Smooth muscle cell (in vitro differentiated cells): ENCODE data around the gene CES4A. TPM values are rescaled to one million over a fixed set of nuclear protein-coding genes. Genes with fewer than 3 reads are reported as not detected.

ENCODE experiments used
- DNase-seq: peaks from one replicate; lab custom pipeline; 2025; ENCODE audit not compliant: unreplicated experiment; lab: John Stamatoyannopoulos, UW
- H2AFZ ChIP-seq: fragments of 200-600 bp; sonication (generic); 2 replicates; pipeline ENCODE4 v1.6.0; 2016; ENCODE audit warnings: antibody characterized with exemption, low read depth, mild to moderate bottlenecking
- H3F3A ChIP-seq: fragments of 200-600 bp; sonication (generic); 2 replicates; pipeline ENCODE4 v1.6.0; 2017; ENCODE audit warnings: antibody characterized with exemption, low read depth
- H3K27ac ChIP-seq: fragments of 200-600 bp; sonication (generic); 2 replicates; pipeline ENCODE4 v1.5.1; 2016; ENCODE audit warnings: low read depth, mild to moderate bottlenecking
- H3K27me3 ChIP-seq: fragments of 200-600 bp; sonication (generic); 2 replicates; pipeline ENCODE4 v1.6.1; 2016; ENCODE audit warnings: low read depth, mild to moderate bottlenecking
- H3K36me3 ChIP-seq: fragments of 200-600 bp; sonication (generic); 2 replicates; pipeline ENCODE4 v1.5.1; 2016; ENCODE audit warnings: low read depth
- H3K4me1 ChIP-seq: fragments of 200-600 bp; sonication (generic); 2 replicates; pipeline ENCODE4 v1.5.1; 2016; ENCODE audit warnings: low read depth
- H3K4me2 ChIP-seq: fragments of 200-600 bp; sonication (generic); 2 replicates; pipeline ENCODE4 v1.6.0; 2016; ENCODE audit warnings: mild to moderate bottlenecking
- H3K4me3 ChIP-seq: fragments of 200-600 bp; sonication (generic); 2 replicates; pipeline ENCODE4 v1.5.1; 2016; ENCODE audit warnings: mild to moderate bottlenecking
- H3K79me2 ChIP-seq: fragments of 200-600 bp; sonication (generic); 2 replicates; pipeline ENCODE4 v1.6.0; 2016; ENCODE audit warnings: low read depth, mild to moderate bottlenecking
- H3K9ac ChIP-seq: fragments of 200-600 bp; sonication (generic); 2 replicates; pipeline ENCODE4 v1.6.0; 2016; ENCODE audit warnings: low read depth
- H3K9me3 ChIP-seq: fragments of 200-600 bp; sonication (generic); replicated peaks from 2 replicates; pipeline ENCODE4 v1.5.1; 2016; ENCODE audit warnings: low read depth
- H4K20me1 ChIP-seq: fragments of 200-600 bp; sonication (generic); 2 replicates; pipeline ENCODE4 v1.6.0; 2016; ENCODE audit warnings: low read depth
- CTCF ChIP-seq: fragments of 200-600 bp; sonication (generic); IDR thresholded peaks from 2 replicates; pipeline ENCODE4 v1.5.1; 2017; ENCODE audit warnings: borderline replicate concordance, mild to moderate bottlenecking, antibody characterized with exemption; ENCODE audit not compliant: insufficient read depth, poor library complexity, severe bottlenecking
- WGBS: methylation state at CpG from one replicate; pipeline ENCODE4 v1.1.7; 2016; ENCODE audit warnings: low lambda C conversion rate; 5-methylcytosine and 5-hydroxymethylcytosine counted together
- polyA plus RNA-seq: library from polyadenylated mRNA; unstranded; fragments of >200 nt; fragmentation: Nextera tagmentation; extraction: Ambion mirVana; gene quantifications from 2 replicates; pipeline ENCODE4 v1.2.1, GENCODE V29; 2016
- total RNA-seq: library from RNA; depleted of rRNA; stranded (reverse); fragments of >200 nt; gene quantifications from 2 replicates; pipeline ENCODE4 v1.2.3, GENCODE V29; 2014

Gene CES4A
- total and polyA plus RNA-seq, 2 experiments from 2014 or later: 0.63 to 0.93 TPM

DNA sequence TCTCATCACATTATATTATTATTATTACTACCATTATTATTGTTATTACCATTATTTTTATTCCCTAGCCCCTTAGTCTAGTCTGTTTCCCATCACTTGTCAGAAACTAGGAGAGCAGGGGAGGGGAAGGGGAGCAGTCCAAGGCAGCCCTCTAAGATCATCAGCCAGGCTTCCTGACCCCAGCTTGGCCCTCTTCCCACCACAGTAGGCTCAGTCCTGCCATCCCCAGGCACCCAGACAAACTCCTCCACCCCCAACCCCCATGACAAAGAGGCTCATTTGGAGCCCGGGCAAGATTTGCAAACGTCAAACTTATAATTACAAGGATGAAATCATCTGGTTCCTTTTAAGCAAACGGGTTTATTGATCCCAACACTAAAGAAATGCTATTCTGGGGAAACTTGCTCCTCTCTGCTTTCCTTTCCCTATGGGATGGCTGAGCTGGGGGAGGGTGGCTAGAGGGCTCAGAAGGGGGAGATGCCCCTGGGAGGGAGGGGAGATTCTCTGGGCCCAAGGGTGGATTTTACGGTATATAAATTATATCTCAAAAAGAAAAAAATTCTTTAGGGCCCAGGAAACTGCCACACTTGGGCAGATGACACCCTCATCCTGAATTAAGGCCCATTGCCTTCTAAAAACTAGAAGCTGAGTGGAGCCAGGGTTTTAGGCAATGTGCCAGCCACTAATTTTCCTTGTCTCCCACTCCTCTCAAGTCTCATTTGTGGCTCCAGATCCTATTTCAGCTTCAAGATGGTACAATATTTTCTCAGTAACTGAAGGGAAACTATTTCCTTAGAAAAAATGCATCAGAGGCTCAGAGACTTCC is 36.2 kb downstream of the CES4A start:
- no peak for DNase-seq
- peaks cover under 1% of the 10 kb centered on the region for H3K79me2 ChIP-seq
- peak overlapping the region; percentile 37 for H2AFZ ChIP-seq
- H4K20me1 ChIP-seq: no peaks in the 10 kb centered on the region
- no peaks in the 10 kb centered on the region for H3K36me3 ChIP-seq
- H3K27ac ChIP-seq: no peak overlapping the region
- peaks cover 7% of the 10 kb centered on the region for H3F3A ChIP-seq
- no peak overlapping the region for H3K9ac ChIP-seq
- H3K4me2 ChIP-seq: no peak overlapping the region
- no peaks in the 10 kb centered on the region for H3K27me3 ChIP-seq
- WGBS: 33% methylated on average over 4 of the region's 4 CpGs
- peaks cover 8% of the 10 kb centered on the region for H3K4me1 ChIP-seq
- TF ChIP-seq CTCF: no peak
- no peaks in the 10 kb centered on the region for H3K9me3 ChIP-seq
- no peak overlapping the region for H3K4me3 ChIP-seq

GRCh38 chr16:67025210-67025550 is 36.8 kb downstream of the CES4A start:
- TF ChIP-seq CTCF: no peak
- no peak for DNase-seq
- no peak overlapping the region for H3K27ac ChIP-seq
- no peak overlapping the region for H3K4me2 ChIP-seq
- H3K27me3 ChIP-seq: no peaks in the 10 kb centered on the region
- H3K4me3 ChIP-seq: no peak overlapping the region
- H3K4me1 ChIP-seq: peaks cover 8% of the 10 kb centered on the region
- H3K9ac ChIP-seq: no peak overlapping the region
- H3K36me3 ChIP-seq: no peaks in the 10 kb centered on the region
- peaks cover 4% of the 10 kb centered on the region for H4K20me1 ChIP-seq
- peak overlapping the region; percentile 37 for H2AFZ ChIP-seq
- H3F3A ChIP-seq: peaks cover 7% of the 10 kb centered on the region
- no peaks in the 10 kb centered on the region for H3K9me3 ChIP-seq
- H3K79me2 ChIP-seq: peaks cover 7% of the 10 kb centered on the region

GRCh38 chr16:67026570-67026969 is 38.2 kb downstream of the CES4A start:
- H3F3A ChIP-seq: peaks cover 7% of the 10 kb centered on the region
- no peaks in the 10 kb centered on the region for H3K27me3 ChIP-seq
- peaks cover 19% of the 10 kb centered on the region for H3K4me1 ChIP-seq
- H3K36me3 ChIP-seq: no peaks in the 10 kb centered on the region
- H3K4me3 ChIP-seq: no peak overlapping the region
- DNase-seq: no peak
- peaks cover 20% of the 10 kb centered on the region for H3K79me2 ChIP-seq
- no peaks in the 10 kb centered on the region for H3K9me3 ChIP-seq
- no peak for TF ChIP-seq CTCF
- no peak overlapping the region for H3K27ac ChIP-seq
- H3K9ac ChIP-seq: no peak overlapping the region
- WGBS: 100% methylated on average over 4 of the region's 4 CpGs
- no peak overlapping the region for H2AFZ ChIP-seq
- no peak overlapping the region for H3K4me2 ChIP-seq
- H4K20me1 ChIP-seq: peaks cover 18% of the 10 kb centered on the region

GRCh38 chr16:67027046-67027445 is 38.7 kb downstream of the CES4A start:
- Histone ChIP-seq H3K4me2 (no peak overlapping the region), H2AFZ (no peak overlapping the region), H4K20me1 (peaks cover 23% of the 10 kb centered on the region), H3K4me1 (peaks cover 19% of the 10 kb centered on the region), H3K9me3 (no peaks in the 10 kb centered on the region), H3K27ac (no peak overlapping the region), H3K9ac (no peak overlapping the region), H3K4me3 (no peak overlapping the region), H3K27me3 (no peaks in the 10 kb centered on the region), H3K79me2 (peaks cover 25% of the 10 kb centered on the region), H3F3A (peaks cover 7% of the 10 kb centered on the region), H3K36me3 (no peaks in the 10 kb centered on the region)
- TF ChIP-seq CTCF: no peak
- 94% methylated on average over 6 of the region's 6 CpGs for WGBS
- DNase-seq: no peak
